ENCODE measurements around the gene SPATA6. TPM values are rescaled to one million over a fixed set of nuclear protein-coding genes. Genes with fewer than 3 reads are reported as not detected.

The SPATA6 gene
- 7.0 and 11.1 TPM in 2 replicates for total RNA-seq

GRCh38 chr1:48471691-48472576, at the start of gene SPATA6:
TSS of gene SPATA6 (minus strand) at chr1:48472204. CDS start at chr1:48472008, 196 bp downstream.

Small RNAs within 50 kb of the gene (small RNA-seq; reads per million reads assigned to genes)
- gene RNU4-61P (not detected), gene RNU6-723P (not detected)

Other genes starting within 250 kb of the SPATA6 start
- gene SLC5A9, start 249.5 kb downstream of the SPATA6 start, total RNA-seq: not detected in 2 replicates

All from subcutaneous preadipocyte (primary cell).